Adrenal gland (tissue), 5 donors: ENCODE data around the gene TRAPPC12.

Experiments used
- POLR2A ChIP-seq, 2 donors: fragments of 450-650 bp; IDR thresholded peaks; one replicate each; pipeline ENCODE4 v1.6.1; 2017; ENCODE audit warnings: antibody characterized with exemption in 2 of 2, mild to moderate bottlenecking in 2 of 2, moderate library complexity in 1 of 2
- TF ChIP-seq, protein P1 (sequence below), 6 experiments: fragments of 450-650 bp in 4 of 6; fragments of 200-600 bp in 2 of 6; sonication (generic) in 1 of 6; IDR thresholded peaks; 1 replicate in 5 of 6; 2 replicates in 1 of 6; pipeline versions ENCODE4 v1.5.1 to v1.8.0; 2016 to 2021; ENCODE audit warnings: antibody characterized with exemption in 6 of 6, mild to moderate bottlenecking in 2 of 6, moderate library complexity in 1 of 6
- donor health status: DM: no; HTN: no; CAD: no.

DNA sequence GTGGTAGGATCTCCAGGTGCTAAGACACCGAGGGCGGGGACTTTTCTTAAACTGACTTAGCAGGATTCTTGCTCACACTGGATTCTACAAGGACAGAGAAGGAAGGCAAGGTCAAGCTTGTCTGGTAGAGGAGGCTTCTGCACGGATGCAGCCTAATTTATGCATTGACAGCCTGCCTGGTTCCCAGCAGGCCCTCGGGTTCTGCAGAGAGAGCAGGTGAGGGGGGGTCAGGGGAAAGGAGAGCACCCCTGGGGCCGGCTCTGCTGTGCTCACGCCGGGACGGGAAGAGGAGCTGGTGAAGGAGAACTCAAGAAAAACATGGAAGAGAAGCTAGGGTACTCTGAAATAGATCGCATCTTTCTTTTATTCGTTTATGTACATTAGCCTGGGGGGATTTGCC lies 93.5 kb downstream of the TRAPPC12 start:
- TF ChIP-seq, protein P1, sequence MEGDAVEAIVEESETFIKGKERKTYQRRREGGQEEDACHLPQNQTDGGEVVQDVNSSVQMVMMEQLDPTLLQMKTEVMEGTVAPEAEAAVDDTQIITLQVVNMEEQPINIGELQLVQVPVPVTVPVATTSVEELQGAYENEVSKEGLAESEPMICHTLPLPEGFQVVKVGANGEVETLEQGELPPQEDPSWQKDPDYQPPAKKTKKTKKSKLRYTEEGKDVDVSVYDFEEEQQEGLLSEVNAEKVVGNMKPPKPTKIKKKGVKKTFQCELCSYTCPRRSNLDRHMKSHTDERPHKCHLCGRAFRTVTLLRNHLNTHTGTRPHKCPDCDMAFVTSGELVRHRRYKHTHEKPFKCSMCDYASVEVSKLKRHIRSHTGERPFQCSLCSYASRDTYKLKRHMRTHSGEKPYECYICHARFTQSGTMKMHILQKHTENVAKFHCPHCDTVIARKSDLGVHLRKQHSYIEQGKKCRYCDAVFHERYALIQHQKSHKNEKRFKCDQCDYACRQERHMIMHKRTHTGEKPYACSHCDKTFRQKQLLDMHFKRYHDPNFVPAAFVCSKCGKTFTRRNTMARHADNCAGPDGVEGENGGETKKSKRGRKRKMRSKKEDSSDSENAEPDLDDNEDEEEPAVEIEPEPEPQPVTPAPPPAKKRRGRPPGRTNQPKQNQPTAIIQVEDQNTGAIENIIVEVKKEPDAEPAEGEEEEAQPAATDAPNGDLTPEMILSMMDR (IDR thresholded peaks at IDR 0.05) = no peak
- TF ChIP-seq POLR2A (IDR thresholded peaks at IDR 0.05) = no peak
